Measurements from ENCODE around the gene INPP5D. TPM values are rescaled to one million over a fixed set of nuclear protein-coding genes. Genes with fewer than 3 reads are reported as not detected.

INPP5D gene
- total RNA-seq, 1 experiment from 2014 or later, result not detected

- H3K27me3 Mint-ChIP-seq (ENCODE audit: unreplicated experiment), result peaks cover 31% of the 10 kb centered on the region
- no TSS peak for BruUV-seq (replicated peaks)
- intact Hi-C loops (cut with micrococcal nuclease; ENCODE audit: unreplicated experiment), result no loop called here
These were observed 166.4 kb downstream of the INPP5D start for GRCh38 chr2:233226511-233227031.

GRCh38 chr2:233227346-233227978 lies 167.3 kb downstream of the INPP5D start:
- Mint-ChIP-seq H3K4me3 (ENCODE audit: low read depth, unreplicated experiment) (no peak overlapping the region), H3K9me3 (ENCODE audit: low read depth, unreplicated experiment) (no peaks in the 10 kb centered on the region), H3K27me3 (ENCODE audit: unreplicated experiment) (peaks cover 31% of the 10 kb centered on the region), H3K4me1 (ENCODE audit: low read depth, unreplicated experiment) (no peaks in the 10 kb centered on the region), H3K27ac (ENCODE audit: unreplicated experiment) (no peak overlapping the region), H3K36me3 (ENCODE audit: insufficient read depth, unreplicated experiment) (no peaks in the 10 kb centered on the region)
- DNase-seq, result no peak
- CTCF ChIA-PET, result no interaction called here
- intact Hi-C loops (cut with micrococcal nuclease; ENCODE audit: unreplicated experiment), result no loop called here
- BruUV-seq (replicated peaks), result no TSS peak
- no peak for TF ChIP-seq CTCF (IDR thresholded peaks at IDR 0.05; ENCODE audit: unreplicated experiment)

More at GRCh38 chr2:233226511-233227031, 166.4 kb downstream of the INPP5D start:
- Mint-ChIP-seq H3K4me1 (ENCODE audit: low read depth, unreplicated experiment) (peaks cover 7% of the 10 kb centered on the region), H3K4me3 (ENCODE audit: low read depth, unreplicated experiment) (no peak overlapping the region), H3K27ac (ENCODE audit: unreplicated experiment) (no peak overlapping the region), H3K9me3 (ENCODE audit: low read depth, unreplicated experiment) (no peaks in the 10 kb centered on the region), H3K36me3 (ENCODE audit: insufficient read depth, unreplicated experiment) (no peaks in the 10 kb centered on the region)
- DNase-seq, result no peak
- TF ChIP-seq CTCF (IDR thresholded peaks at IDR 0.05; ENCODE audit: unreplicated experiment), result no peak
- CTCF ChIA-PET, result no interaction called here

- intact Hi-C loops (cut with micrococcal nuclease; ENCODE audit: unreplicated experiment), result no loop called here
- H3K4me3 Mint-ChIP-seq (ENCODE audit: low read depth, unreplicated experiment), result no peak overlapping the region
- H3K27me3 Mint-ChIP-seq (ENCODE audit: unreplicated experiment), result peaks cover 31% of the 10 kb centered on the region
- H3K9me3 Mint-ChIP-seq (ENCODE audit: low read depth, unreplicated experiment), result no peaks in the 10 kb centered on the region
- H3K4me1 Mint-ChIP-seq (ENCODE audit: low read depth, unreplicated experiment), result no peaks in the 10 kb centered on the region
- TF ChIP-seq CTCF (IDR thresholded peaks at IDR 0.05; ENCODE audit: unreplicated experiment), result no peak
- DNase-seq, result no peak
- H3K27ac Mint-ChIP-seq (ENCODE audit: unreplicated experiment), result no peak overlapping the region
- no peaks in the 10 kb centered on the region for H3K36me3 Mint-ChIP-seq (ENCODE audit: insufficient read depth, unreplicated experiment)
- no TSS peak for BruUV-seq (replicated peaks)
- CTCF ChIA-PET, result no interaction called here
These were observed 168.2 kb downstream of the INPP5D start for GRCh38 chr2:233228376-233228775.

GRCh38 chr2:233233618-233234230 lies 173.6 kb downstream of the INPP5D start:
- no TSS peak for BruUV-seq (replicated peaks)
- no peak for TF ChIP-seq CTCF (IDR thresholded peaks at IDR 0.05; ENCODE audit: unreplicated experiment)
- intact Hi-C loops (cut with micrococcal nuclease; ENCODE audit: unreplicated experiment), result no loop called here
- H3K36me3 Mint-ChIP-seq (ENCODE audit: insufficient read depth, unreplicated experiment), result no peaks in the 10 kb centered on the region
- H3K9me3 Mint-ChIP-seq (ENCODE audit: low read depth, unreplicated experiment), result no peaks in the 10 kb centered on the region
- H3K4me1 Mint-ChIP-seq (ENCODE audit: low read depth, unreplicated experiment), result no peaks in the 10 kb centered on the region
- H3K27ac Mint-ChIP-seq (ENCODE audit: unreplicated experiment), result no peak overlapping the region
- H3K27me3 Mint-ChIP-seq (ENCODE audit: unreplicated experiment), result no peaks in the 10 kb centered on the region
- no peak overlapping the region for H3K4me3 Mint-ChIP-seq (ENCODE audit: low read depth, unreplicated experiment)
- CTCF ChIA-PET, result no interaction called here
- DNase-seq, result no peak

All from Calu3 (cell line).